ENCODE data around the gene LRP5.

LRP5 gene

DNA sequence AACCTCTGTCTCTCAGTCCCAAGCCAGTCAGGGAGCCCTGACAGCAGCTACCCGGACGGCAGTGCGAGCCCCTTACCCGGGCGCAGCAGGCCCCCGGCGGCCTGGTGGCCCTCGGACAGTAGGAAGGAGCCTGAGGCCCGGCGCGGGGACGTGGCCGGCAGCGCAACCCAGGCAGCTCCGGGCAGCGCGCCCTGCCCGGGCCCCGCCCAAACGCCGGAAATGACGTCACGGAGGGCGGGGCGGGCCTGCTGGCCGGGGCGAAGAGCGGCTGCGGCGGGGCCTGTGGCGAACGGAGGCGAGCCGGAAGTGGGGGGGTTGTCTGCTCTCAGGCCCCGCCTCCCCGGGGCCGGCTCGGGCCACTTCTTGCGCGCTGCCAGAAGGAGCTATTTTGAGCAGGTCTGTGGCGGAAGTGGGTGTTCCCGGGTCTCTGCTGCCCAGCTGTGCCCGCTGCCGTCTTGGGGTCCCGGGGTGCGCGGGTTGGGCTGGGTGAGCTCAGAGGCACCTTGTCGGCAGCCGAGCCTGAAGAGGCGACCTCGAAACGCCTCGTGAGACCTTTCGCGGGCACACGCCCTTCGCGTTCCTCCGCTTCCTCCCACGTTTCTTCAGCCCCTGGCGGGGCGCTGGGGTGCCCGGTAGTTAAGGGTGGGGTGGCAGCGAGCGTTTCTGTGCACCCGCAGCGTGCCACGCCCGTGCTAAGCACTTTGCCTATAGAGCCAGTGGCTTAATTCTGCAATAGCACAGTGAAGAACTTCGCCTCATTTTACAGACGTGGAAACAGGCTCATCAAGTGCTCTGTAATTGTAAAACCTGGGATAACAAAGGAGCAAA is 40.4 kb upstream of the LRP5 start, which contains the start of gene C11orf24:
Gene C11orf24, minus strand, starts transcription at position 193 of the 828 bp plus-strand sequence. CDS start 8,206 bp downstream, outside the sequence.
- H3K4me3 ChIP-seq (ENCODE audit: low read depth, low read length): peak within 1 kb of the TSS; percentile 82
- TF ChIP-seq, protein P1, sequence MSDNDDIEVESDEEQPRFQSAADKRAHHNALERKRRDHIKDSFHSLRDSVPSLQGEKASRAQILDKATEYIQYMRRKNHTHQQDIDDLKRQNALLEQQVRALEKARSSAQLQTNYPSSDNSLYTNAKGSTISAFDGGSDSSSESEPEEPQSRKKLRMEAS (IDR thresholded peaks at IDR 0.05; ENCODE audit: low read depth, low read length): peak; percentile 32
- peak; percentile 54; the same call in 1 of the 2 replicates for TF ChIP-seq MYC (IDR thresholded peaks at IDR 0.05; ENCODE audit: low read depth, low read length)
- peak; percentile 92 for TF ChIP-seq POLR2A (IDR thresholded peaks at IDR 0.05; ENCODE audit: extremely low read depth, insufficient read length)
- TF ChIP-seq, protein P2, sequence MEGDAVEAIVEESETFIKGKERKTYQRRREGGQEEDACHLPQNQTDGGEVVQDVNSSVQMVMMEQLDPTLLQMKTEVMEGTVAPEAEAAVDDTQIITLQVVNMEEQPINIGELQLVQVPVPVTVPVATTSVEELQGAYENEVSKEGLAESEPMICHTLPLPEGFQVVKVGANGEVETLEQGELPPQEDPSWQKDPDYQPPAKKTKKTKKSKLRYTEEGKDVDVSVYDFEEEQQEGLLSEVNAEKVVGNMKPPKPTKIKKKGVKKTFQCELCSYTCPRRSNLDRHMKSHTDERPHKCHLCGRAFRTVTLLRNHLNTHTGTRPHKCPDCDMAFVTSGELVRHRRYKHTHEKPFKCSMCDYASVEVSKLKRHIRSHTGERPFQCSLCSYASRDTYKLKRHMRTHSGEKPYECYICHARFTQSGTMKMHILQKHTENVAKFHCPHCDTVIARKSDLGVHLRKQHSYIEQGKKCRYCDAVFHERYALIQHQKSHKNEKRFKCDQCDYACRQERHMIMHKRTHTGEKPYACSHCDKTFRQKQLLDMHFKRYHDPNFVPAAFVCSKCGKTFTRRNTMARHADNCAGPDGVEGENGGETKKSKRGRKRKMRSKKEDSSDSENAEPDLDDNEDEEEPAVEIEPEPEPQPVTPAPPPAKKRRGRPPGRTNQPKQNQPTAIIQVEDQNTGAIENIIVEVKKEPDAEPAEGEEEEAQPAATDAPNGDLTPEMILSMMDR (IDR thresholded peaks at IDR 0.05; ENCODE audit: low read depth, low read length): no peak
- DNase-seq (ENCODE audit: low read depth): peak; percentile 99

DNA sequence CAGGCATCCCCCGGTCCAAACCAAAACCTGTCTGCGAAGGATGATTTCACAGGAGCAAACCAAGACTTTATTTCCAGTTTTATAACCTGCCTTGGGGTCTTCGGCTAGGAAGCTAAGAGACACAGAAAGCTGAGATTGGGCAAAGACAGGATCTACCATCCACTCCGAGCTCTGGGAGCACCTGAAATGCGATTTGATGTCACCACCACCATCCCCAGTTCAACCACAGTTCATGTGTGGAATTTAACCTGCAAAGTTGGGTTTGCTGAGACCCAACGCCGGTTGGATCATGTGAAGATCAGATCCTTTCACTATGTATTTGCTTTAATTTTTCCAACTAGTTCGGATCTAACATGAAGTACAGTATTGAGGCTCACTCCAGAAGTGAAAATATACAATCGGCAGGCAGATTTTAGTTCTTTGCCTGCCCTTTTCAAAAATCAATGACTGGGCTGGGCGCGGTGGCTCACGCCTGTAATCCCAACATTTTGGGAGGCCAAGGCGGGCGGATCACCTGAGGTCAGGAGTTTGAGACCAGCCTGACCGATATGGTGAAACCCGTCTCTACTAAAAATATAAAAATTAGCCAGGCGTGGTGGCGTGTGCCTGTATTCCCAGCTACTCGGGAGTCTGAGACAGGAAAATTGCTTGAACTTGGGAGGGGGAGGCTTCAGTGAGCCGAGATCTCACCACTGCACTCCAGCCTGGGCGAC is 39.2 kb upstream of the LRP5 start:
- TF ChIP-seq POLR2A (IDR thresholded peaks at IDR 0.05; ENCODE audit: extremely low read depth, insufficient read length) (no peak), MYC (IDR thresholded peaks at IDR 0.05; ENCODE audit: low read depth, low read length) (no peak)
- TF ChIP-seq, protein P1 (IDR thresholded peaks at IDR 0.05; ENCODE audit: low read depth, low read length): no peak
- TF ChIP-seq, protein P2 (IDR thresholded peaks at IDR 0.05; ENCODE audit: low read depth, low read length): no peak
- H3K4me3 ChIP-seq (ENCODE audit: low read depth, low read length): peak overlapping the region; percentile 75
- DNase-seq (ENCODE audit: low read depth): no peak

DNA sequence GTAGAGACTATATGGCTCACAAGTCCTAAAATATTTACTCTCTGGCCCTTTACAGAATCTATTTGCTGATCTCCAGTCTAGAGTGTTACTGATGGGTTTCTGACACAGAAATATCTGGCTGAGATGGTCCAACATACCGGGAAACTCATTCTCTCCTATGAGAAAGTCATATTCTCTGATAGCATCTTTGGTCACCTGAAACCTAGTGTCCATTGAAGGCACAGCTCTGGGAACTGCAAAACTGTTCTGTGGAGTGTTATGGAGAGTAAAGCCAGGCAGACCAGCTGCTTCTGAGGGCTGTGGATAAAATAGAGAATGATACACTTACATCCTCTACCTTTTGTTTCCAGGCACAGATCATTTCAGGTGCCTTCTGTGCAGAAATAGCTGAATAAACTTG is 38.1 kb upstream of the LRP5 start:
- H3K4me3 ChIP-seq (ENCODE audit: low read depth, low read length): no peak overlapping the region
- DNase-seq (ENCODE audit: low read depth): no peak

DNA sequence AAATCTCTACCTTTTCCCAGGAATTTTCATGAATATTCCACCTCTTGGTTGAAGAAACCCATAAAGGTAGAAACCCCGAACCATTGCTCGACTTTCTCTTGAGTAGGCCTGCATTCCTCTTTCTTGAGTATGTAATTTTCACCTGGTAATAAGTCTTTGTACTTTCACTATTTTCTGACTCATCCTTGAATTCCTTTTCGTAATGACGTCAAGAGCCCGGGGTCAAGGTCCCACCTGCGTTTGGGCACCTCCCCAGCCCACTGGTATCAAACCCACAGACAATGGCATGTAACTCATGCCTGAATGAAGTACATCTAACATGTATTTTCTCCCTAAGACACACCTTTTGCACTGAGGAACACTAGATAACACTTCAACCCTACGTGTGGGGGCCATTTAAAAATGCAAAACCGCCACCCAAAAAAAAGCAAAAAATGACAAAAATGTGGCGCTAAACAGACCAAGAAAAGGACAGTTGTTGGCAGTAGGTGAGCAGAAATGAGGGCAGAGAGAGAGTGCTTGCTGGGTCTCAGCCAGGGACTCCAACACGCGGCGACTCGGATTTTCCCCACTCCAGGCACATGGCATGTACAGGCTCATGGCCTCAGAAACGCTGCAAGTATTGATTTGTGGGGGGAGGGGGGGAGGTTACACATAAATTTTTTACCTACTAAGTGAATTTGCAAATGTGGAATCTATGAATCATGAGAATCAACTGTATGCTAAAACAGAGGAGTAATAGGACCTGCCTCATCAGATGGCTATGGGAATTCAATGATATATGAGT is 36.5 kb upstream of the LRP5 start:
- TF ChIP-seq MYC (IDR thresholded peaks at IDR 0.05; ENCODE audit: low read depth, low read length): no peak
- TF ChIP-seq, protein P2 (IDR thresholded peaks at IDR 0.05; ENCODE audit: low read depth, low read length): no peak
- TF ChIP-seq, protein P1 (IDR thresholded peaks at IDR 0.05; ENCODE audit: low read depth, low read length): no peak
- no peak for TF ChIP-seq POLR2A (IDR thresholded peaks at IDR 0.05; ENCODE audit: extremely low read depth, insufficient read length)
- no peak for DNase-seq (ENCODE audit: low read depth)
- H3K4me3 ChIP-seq (ENCODE audit: low read depth, low read length): no peak overlapping the region

More for the DNA sequence above, 38.1 kb upstream of the LRP5 start:
- TF ChIP-seq, protein P2 (IDR thresholded peaks at IDR 0.05; ENCODE audit: low read depth, low read length): no peak
- no peak for TF ChIP-seq POLR2A (IDR thresholded peaks at IDR 0.05; ENCODE audit: extremely low read depth, insufficient read length)
- TF ChIP-seq, protein P1 (IDR thresholded peaks at IDR 0.05; ENCODE audit: low read depth, low read length): no peak
- no peak for TF ChIP-seq MYC (IDR thresholded peaks at IDR 0.05; ENCODE audit: low read depth, low read length)

DNA sequence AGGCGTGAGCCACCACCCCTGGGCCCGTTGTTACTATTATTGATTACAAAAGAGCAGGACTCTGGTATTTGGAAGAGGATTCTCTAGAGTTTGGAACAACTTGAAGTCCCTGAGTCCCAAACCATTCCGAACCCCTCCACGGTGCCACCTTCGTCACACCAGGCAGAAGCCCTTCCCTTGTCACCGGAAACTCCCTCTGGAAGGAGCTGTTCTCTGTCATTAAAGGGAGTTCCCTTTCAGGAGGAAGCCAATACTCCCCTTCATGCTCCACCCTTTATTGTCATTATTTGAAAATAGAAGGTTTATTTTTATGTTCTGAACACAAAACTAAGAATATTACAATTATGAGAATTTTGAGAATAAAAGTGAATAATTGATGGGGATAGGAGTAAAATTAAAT is 35.5 kb upstream of the LRP5 start:
- no peak overlapping the region for H3K4me3 ChIP-seq (ENCODE audit: low read depth, low read length)
- TF ChIP-seq, protein P2 (IDR thresholded peaks at IDR 0.05; ENCODE audit: low read depth, low read length): no peak
- TF ChIP-seq POLR2A (IDR thresholded peaks at IDR 0.05; ENCODE audit: extremely low read depth, insufficient read length) (no peak), MYC (IDR thresholded peaks at IDR 0.05; ENCODE audit: low read depth, low read length) (no peak)
- TF ChIP-seq, protein P1 (IDR thresholded peaks at IDR 0.05; ENCODE audit: low read depth, low read length): no peak

More for the DNA sequence above, 35.5 kb upstream of the LRP5 start:
- DNase-seq (ENCODE audit: low read depth): no peak
